ENCODE results near the gene ARHGAP35. TPM values are rescaled to one million over a fixed set of nuclear protein-coding genes. Genes with fewer than 3 reads are reported as not detected.
"Not testable (repeated sequence)": the region's sequence is repeated elsewhere in the genome, so short reads cannot be mapped to it uniquely, and the experiment has no call there.

Gene ARHGAP35
- total RNA-seq, 2 experiments from 2014 or later = 35.4 to 36.0 TPM

GRCh38 chr19:46848389-46848788 lies 12.4 kb upstream of the ARHGAP35 start:
- Mint-ChIP-seq H3K27me3 (no peaks in the 10 kb centered on the region), H3K36me3 (ENCODE audit: low read depth) (peaks cover 9% of the 10 kb centered on the region), H3K27ac (no peak overlapping the region), H3K9me3 (no peaks in the 10 kb centered on the region), H3K4me1 (peaks cover 28% of the 10 kb centered on the region), H3K4me3 (no peak overlapping the region)
- no peak for DNase-seq
- ChIA-PET POLR2A (no interaction called here), CTCF (no interaction called here)

- peak overlapping the region; percentile 78 for H3K27ac Mint-ChIP-seq
- ChIA-PET CTCF (interaction anchor here (1.4 to 2.3 kb wide), 2 partner anchors 163 to 394 kb away, joined by 3 to 7 read pairs; no protein-coding TSS in a partner anchor), POLR2A (interaction anchor here (0.6 to 2.3 kb wide), 5 partner anchors 8 to 327 kb away, joined by 3 to 10 read pairs (median 6); partner anchors contain the start of genes ARHGAP35 and SLC1A5)
- H3K9me3 Mint-ChIP-seq = no peaks in the 10 kb centered on the region
- DNase-seq = no peak
- peak overlapping the region; percentile 92 for H3K4me3 Mint-ChIP-seq
- H3K36me3 Mint-ChIP-seq (ENCODE audit: low read depth) = peaks cover 5% of the 10 kb centered on the region
- H3K4me1 Mint-ChIP-seq = peaks cover 30% of the 10 kb centered on the region
- no peaks in the 10 kb centered on the region for H3K27me3 Mint-ChIP-seq
Observed at GRCh38 chr19:46849610-46850009, 11.2 kb upstream of the ARHGAP35 start.

DNA sequence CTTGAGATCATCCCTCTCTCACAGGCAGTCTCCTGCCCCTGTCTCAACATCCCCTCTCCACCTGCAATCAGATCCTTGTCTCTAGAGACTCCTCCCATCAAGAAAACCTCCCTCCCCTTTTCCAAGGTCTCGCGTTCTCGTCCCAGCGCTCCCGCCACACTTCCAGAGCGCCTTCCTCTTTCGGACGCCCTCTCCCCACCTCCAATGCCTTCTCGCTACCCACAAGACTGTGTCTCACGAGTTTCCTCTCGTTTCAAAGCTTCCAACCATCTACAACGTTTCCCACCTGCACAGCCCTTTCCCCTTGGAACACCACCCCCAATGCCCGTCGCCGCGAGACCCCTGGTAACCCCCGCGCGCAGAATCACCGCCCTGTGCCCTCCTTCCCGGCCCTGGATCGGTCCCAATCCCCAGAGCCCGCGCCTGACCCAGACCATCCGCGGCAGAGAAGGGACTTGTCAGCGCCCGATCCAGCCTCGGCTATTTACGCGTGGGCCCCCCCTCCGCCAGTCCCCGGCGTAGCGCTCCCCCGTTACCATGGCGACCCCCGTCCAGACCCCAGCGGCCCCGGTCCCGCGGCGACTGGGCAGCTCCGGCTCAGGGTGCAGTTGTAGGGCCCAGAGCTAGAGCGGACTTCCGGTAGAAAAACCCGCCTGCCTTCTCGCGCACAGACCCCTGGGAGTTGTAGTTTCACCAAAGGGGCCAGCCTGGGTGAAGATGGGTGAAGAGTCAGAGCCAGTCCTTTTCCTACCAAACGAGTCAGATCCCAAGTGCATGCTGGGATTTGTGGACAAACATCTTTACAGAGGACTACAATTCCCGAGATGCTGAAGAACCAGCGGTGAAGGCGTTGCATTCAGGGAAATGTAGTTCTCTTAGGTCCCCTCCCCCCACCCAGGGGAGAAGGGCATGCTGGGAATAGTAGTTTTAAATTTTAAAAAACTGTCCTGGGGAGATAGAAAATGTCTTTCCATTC lies 10.3 kb upstream of the ARHGAP35 start, which contains the start of gene AP2S1:
Gene AP2S1 (minus strand): TSS at position 619 of the 976 bp plus-strand sequence. CDS start 80 bp downstream, at position 539.
- H3K36me3 Mint-ChIP-seq (ENCODE audit: low read depth) = peaks cover 5% of the 10 kb centered on the region
- peak within 1 kb of the TSS; percentile 78 for H3K27ac Mint-ChIP-seq
- no peaks in the 10 kb centered on the region for H3K9me3 Mint-ChIP-seq
- peak within 1 kb of the TSS; percentile 92 for H3K4me3 Mint-ChIP-seq
- POLR2A ChIA-PET = interaction anchor here (0.6 to 2.3 kb wide), 6 partner anchors 9 to 66 kb away, joined by 3 to 10 read pairs (median 5); partner anchors contain the start of genes ARHGAP35 and SLC1A5
- CTCF ChIA-PET = interaction anchor here (0.6 to 2.3 kb wide), 9 partner anchors 10 to 393 kb away, joined by 3 to 8 read pairs (median 3); partner anchors contain the start of gene DACT3
- peaks cover 33% of the 10 kb centered on the region for H3K4me1 Mint-ChIP-seq
- no peaks in the 10 kb centered on the region for H3K27me3 Mint-ChIP-seq
- DNase-seq = peak; percentile 94

DNA sequence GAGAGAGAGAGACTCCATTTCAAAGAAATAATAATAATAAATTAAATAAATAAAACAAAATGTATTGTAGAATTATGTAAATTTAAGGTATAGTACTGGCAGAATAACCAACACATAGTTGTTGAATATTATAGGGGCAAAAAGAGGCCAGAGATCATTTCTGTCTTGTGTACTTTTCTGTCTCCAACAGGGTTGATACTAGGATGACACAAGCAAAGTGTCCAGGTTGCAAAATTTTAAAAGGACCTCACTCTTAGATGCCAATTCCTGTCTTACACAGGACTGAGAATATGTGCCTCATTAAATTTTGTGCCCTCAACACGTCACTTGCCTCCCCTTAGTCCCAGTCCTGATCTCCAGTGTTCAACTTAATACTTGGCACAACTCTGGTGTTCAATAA lies 8.0 kb upstream of the ARHGAP35 start:
- CTCF ChIA-PET = no interaction called here
- H3K36me3 Mint-ChIP-seq (ENCODE audit: low read depth) = no peaks in the 10 kb centered on the region
- DNase-seq = no peak
- H3K4me1 Mint-ChIP-seq = peaks cover 37% of the 10 kb centered on the region
- H3K9me3 Mint-ChIP-seq = no peaks in the 10 kb centered on the region
- no peak overlapping the region for H3K4me3 Mint-ChIP-seq
- POLR2A ChIA-PET = no interaction called here
- H3K27me3 Mint-ChIP-seq = no peaks in the 10 kb centered on the region
- no peak overlapping the region for H3K27ac Mint-ChIP-seq

- H3K27ac Mint-ChIP-seq; H3K4me3 Mint-ChIP-seq; DNase-seq; H3K9me3 Mint-ChIP-seq; H3K27me3 Mint-ChIP-seq; H3K36me3 Mint-ChIP-seq (ENCODE audit: low read depth); CTCF ChIA-PET: not testable (repeated sequence)
- H3K4me1 Mint-ChIP-seq = peaks cover 34% of the 10 kb centered on the region
- POLR2A ChIA-PET = interaction anchor here (1.3 kb wide), 1 partner anchor 11 kb away, joined by 3 read pairs; no protein-coding TSS in a partner anchor
Observed at GRCh38 chr19:46854698-46855097, 6.1 kb upstream of the ARHGAP35 start.

DNA sequence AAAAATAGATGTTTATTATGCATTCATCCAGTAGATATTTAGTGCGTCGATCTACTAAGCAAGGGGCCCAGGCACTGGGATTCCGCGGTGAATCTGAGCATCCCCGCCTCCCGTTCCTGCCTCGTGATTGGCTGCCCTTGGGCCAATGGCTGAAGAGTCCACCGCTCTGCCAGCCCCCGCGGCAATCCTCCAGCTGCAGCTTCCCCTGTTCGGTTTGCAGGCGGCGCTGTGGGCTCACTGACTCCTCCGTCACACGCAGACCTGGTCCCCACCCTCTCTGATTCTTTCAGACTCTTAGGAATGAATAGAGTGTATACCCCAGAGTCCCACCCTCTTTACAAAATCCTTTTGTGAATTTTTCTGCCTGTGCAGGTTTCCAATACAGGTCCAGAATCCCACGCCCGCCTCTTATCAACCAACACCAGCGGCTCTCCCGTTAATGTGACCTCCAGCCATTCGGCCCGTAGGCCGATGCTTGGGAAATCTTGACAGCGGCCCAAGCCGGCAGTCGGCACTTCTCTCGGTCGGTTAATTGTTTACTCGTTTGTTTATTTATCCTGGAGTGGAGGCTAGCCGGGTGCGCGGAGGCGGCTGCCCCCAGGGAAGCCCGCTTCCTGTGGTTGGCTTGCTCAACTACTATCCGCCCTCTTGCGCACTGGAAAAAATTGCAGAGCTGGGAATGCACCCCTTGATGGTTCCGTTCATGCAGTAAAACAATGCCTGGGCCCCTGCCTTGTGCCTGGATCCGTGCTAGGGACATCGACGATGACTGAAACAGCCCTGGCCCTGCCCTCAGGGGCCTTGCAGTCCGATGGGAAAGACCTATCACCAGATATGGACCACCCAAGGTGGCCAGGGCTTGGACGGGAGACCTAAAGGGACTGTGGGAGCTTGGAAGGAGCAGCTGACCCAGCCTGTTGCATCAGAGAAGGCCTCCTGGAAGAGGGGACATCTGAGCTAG lies 4.5 kb upstream of the ARHGAP35 start:
- DNase-seq = peak; percentile 92
- no peaks in the 10 kb centered on the region for H3K27me3 Mint-ChIP-seq
- peaks cover 24% of the 10 kb centered on the region for H3K4me1 Mint-ChIP-seq
- ChIA-PET POLR2A (interaction anchor here (0.6 to 2.0 kb wide), 6 partner anchors 26 to 257 kb away, joined by 3 to 9 read pairs (median 4); partner anchors contain the start of gene ZC3H4), CTCF (interaction anchor here (0.6 to 2.6 kb wide), 18 partner anchors 12 to 244 kb away, joined by 3 to 20 read pairs (median 4); no protein-coding TSS in a partner anchor)
- peaks cover 3% of the 10 kb centered on the region for H3K36me3 Mint-ChIP-seq (ENCODE audit: low read depth)
- no peaks in the 10 kb centered on the region for H3K9me3 Mint-ChIP-seq
- peak overlapping the region; percentile 19 for H3K27ac Mint-ChIP-seq
- H3K4me3 Mint-ChIP-seq = peak overlapping the region; percentile 61

GRCh38 chr19:46859637-46860124 lies 1.1 kb upstream of the ARHGAP35 start:
- peak overlapping the region; percentile 88 for H3K27ac Mint-ChIP-seq
- ChIA-PET CTCF (interaction anchor here (0.6 to 2.5 kb wide), 4 partner anchors 19 to 154 kb away, joined by 3 to 8 read pairs (median 4); no protein-coding TSS in a partner anchor), POLR2A (interaction anchor here (0.6 to 4.3 kb wide), 8 partner anchors 9 to 397 kb away, joined by 3 to 27 read pairs (median 3); partner anchors contain the start of genes AP2S1, CCDC9, TMEM160 and ZC3H4)
- H3K27me3 Mint-ChIP-seq = no peaks in the 10 kb centered on the region
- H3K9me3 Mint-ChIP-seq = no peaks in the 10 kb centered on the region
- DNase-seq = no peak
- H3K4me3 Mint-ChIP-seq = peak overlapping the region; percentile 77
- peaks cover 3% of the 10 kb centered on the region for H3K36me3 Mint-ChIP-seq (ENCODE audit: low read depth)
- H3K4me1 Mint-ChIP-seq = peaks cover 23% of the 10 kb centered on the region

- peaks cover 26% of the 10 kb centered on the region for H3K4me1 Mint-ChIP-seq
- no peaks in the 10 kb centered on the region for H3K9me3 Mint-ChIP-seq
- DNase-seq = peak; percentile 97
- ChIA-PET POLR2A (interaction anchor here (0.6 to 4.3 kb wide), 10 partner anchors 10 to 396 kb away, joined by 3 to 27 read pairs (median 3); partner anchors contain the start of genes AP2S1, CCDC9, TMEM160 and ZC3H4), CTCF (interaction anchor here (0.6 to 2.5 kb wide), 4 partner anchors 20 to 153 kb away, joined by 3 to 8 read pairs (median 4); no protein-coding TSS in a partner anchor)
- no peaks in the 10 kb centered on the region for H3K27me3 Mint-ChIP-seq
- H3K27ac Mint-ChIP-seq = peak overlapping the region; percentile 88
- H3K4me3 Mint-ChIP-seq = peak overlapping the region; percentile 77
- peaks cover 3% of the 10 kb centered on the region for H3K36me3 Mint-ChIP-seq (ENCODE audit: low read depth)
Observed at GRCh38 chr19:46860125-46860845, 512 bp upstream of the ARHGAP35 start.

DNA sequence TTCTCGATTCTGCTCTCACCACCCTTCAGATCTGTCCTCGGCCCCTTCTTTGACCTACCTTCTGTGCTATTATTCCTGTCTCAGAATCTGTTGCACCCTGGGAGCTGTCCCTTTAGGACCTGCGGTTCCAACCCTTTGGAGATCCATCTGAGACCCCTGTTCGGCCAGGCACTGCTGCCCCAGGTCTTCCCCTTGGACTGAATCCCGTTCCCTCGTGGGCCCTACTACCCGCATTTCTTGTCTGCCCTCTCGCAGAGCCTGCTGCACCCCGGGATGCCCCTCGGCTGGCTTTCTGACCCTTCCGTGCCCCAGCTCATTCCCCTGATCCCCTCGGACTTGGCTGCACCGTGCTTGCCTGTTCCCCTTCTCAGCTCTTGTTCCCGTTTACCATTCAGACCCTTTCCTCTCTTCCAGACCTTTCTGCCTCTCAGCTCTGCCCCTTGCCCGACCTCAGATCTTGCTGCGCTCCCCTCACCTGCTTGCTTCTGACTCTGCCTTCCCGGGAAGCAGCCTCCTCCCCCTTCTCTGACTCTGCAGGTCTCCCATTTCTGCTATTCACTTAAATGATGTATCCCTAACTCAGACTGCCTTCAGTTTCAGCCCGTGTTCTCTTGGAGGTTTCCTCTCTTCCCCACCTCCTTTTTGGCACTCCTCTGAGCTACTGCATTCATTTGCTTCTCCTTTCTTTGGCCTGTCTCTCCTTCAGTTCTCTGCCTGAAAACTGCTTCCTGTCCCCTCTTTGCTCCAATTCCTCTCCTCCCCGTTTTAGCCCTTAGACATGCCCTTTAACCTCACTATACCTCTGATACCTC lies 1.1 kb downstream of the ARHGAP35 start:
- Mint-ChIP-seq H3K4me3 (no peak overlapping the region), H3K27me3 (no peaks in the 10 kb centered on the region), H3K9me3 (no peaks in the 10 kb centered on the region), H3K4me1 (peaks cover 22% of the 10 kb centered on the region), H3K27ac (no peak overlapping the region), H3K36me3 (ENCODE audit: low read depth) (peaks cover 3% of the 10 kb centered on the region)
- POLR2A ChIA-PET = interaction anchor here (0.6 to 4.3 kb wide), 16 partner anchors 15 to 1988 kb away, joined by 3 to 27 read pairs (median 3); partner anchors contain the start of genes SLC1A5, TMEM160 and ZC3H4
- CTCF ChIA-PET = interaction anchor here (1.7 to 2.1 kb wide), 3 partner anchors 93 to 152 kb away, joined by 5 to 11 read pairs (median 5); no protein-coding TSS in a partner anchor
- DNase-seq = no peak

GRCh38 chr19:46862503-46862834 lies 1.7 kb downstream of the ARHGAP35 start:
- H3K27ac Mint-ChIP-seq = no peak overlapping the region
- ChIA-PET POLR2A (interaction anchor here (0.6 to 4.3 kb wide), 11 partner anchors 15 to 164 kb away, joined by 3 to 27 read pairs (median 3); partner anchors contain the start of gene SLC1A5), CTCF (interaction anchor here (1.7 to 2.1 kb wide), 2 partner anchors 128 to 151 kb away, joined by 5 to 11 read pairs; no protein-coding TSS in a partner anchor)
- no peak overlapping the region for H3K4me3 Mint-ChIP-seq
- H3K4me1 Mint-ChIP-seq = peaks cover 28% of the 10 kb centered on the region
- no peaks in the 10 kb centered on the region for H3K9me3 Mint-ChIP-seq
- H3K27me3 Mint-ChIP-seq = no peaks in the 10 kb centered on the region
- peaks cover 3% of the 10 kb centered on the region for H3K36me3 Mint-ChIP-seq (ENCODE audit: low read depth)
- peak; percentile 16 for DNase-seq

All from activated CD4-positive, alpha-beta memory T cell treated with anti-CD3 and anti-CD28 coated beads, Interleukin-2, amount 10 ng/mL, durations not matched to agents 7 days and 5 days (primary cell).